Epithelial cell of prostate (primary cell): Measurements from ENCODE around the gene BGN.

Experiments used
- DNase-seq: peaks from one replicate; pipeline ENCODE4 v3.0.0-alpha.2; 2011; ENCODE audit warnings: low read depth, low spot score
- H3K27ac ChIP-seq: fragments of 450-650 bp; 2 replicates; pipeline ENCODE4 v1.5.1; 2017; ENCODE audit warnings: mild to moderate bottlenecking

The BGN gene

DNA sequence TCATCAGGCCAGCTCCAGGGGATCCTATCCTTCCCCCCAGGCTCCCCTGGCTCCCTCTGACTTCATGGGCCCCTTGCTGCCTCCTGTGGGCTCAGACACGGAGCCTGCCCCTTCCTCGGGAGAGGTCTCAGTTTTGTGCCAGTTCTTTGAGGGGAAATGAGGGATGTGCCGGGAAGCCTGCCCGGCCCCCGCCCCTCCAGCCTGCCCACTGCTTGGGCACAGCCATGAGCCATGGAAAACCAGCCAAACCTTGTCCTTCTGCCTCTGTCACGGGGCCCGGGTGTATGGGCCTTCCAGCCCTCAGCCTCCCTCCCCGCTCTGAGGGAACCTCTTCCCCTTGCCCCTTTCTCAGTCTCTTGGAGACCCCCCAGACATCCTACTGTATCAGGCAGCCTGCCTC lies 6.8 kb downstream of the BGN start:
- DNase-seq = no peak
- H3K27ac ChIP-seq = no peak overlapping the region

DNA sequence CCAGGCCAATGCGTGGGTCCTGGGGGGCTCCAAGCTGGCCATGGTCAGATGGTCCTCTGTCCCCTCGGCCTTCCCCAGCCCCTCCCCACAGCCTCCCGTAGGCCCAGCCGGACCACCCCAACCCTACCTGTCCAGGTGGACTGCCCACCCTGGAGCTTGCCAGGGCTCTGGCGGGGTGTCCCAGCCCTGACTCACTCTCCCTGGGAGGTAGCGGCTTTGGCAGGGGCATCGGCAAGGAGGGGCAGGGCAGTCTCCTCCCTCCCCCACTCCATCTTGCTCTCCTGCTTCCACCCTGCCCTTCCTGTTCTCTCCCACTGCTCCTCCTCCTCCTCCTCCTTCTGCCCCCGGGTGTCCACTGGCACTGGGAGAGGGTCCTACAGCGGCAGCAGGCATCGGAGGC lies 7.4 kb downstream of the BGN start:
- H3K27ac ChIP-seq = no peak overlapping the region
- no peak for DNase-seq

DNA sequence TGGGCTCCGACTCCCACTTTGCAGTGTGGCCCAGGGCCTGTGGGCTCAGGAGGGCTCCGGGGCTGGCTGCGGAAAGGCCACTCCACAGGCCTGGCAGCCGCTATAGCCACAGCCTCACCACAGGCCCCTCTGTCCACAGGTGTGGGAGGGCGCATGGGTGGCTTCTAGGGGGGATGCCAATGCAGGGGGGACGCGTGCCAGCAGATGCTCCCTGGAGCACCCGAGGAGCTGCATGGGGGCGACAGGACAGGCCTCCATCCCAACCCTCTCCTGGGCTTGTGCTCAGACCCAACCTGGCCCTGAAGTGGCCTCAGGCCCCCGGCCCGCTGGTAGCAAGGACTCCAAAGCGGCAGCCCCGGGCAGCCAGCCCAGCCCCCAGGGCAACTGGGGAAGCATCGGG lies 8.0 kb downstream of the BGN start:
- no peak for DNase-seq
- H3K27ac ChIP-seq = no peak overlapping the region

DNA sequence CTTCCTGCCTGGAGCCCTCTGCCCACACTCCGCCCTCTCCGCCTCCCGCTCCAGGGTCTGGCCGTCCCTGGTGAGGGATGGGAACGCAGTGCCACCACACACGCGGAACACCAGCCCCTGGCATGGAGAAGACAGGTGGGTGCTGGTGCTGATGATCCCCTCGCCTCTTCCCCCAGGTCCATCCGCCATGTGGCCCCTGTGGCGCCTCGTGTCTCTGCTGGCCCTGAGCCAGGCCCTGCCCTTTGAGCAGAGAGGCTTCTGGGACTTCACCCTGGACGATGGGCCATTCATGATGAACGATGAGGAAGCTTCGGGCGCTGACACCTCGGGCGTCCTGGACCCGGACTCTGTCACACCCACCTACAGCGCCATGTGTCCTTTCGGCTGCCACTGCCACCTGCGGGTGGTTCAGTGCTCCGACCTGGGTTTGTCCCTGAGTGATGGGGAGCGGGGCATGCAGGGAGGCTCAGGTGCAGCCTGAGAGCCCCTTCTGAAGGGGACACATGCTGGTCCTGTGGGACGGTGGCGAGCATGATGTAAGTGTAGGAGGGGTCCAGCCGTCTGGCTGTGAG lies 9.8 kb downstream of the BGN start:
- no peak overlapping the region for H3K27ac ChIP-seq
- DNase-seq = no peak

DNA sequence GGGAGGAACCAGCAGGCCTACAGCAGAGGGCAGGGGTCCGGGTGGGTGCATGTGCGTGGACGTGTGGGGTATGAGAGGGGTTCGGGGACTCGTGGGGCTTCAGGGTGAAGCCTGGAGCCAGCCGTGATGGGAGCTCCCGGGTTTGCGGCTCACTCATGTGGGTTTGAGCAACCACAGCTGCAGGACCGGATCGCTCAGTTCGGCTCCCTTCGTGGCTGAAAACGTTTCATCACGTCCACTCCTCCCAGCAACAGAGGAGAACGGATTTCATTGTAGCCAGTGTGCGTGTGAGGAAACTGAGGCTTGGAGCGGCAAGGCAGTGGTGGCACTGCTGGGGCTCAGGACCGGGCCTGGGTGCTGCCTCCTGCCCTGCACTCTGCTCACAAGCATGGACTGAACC lies 10.6 kb downstream of the BGN start:
- DNase-seq = no peak
- no peak overlapping the region for H3K27ac ChIP-seq

DNA sequence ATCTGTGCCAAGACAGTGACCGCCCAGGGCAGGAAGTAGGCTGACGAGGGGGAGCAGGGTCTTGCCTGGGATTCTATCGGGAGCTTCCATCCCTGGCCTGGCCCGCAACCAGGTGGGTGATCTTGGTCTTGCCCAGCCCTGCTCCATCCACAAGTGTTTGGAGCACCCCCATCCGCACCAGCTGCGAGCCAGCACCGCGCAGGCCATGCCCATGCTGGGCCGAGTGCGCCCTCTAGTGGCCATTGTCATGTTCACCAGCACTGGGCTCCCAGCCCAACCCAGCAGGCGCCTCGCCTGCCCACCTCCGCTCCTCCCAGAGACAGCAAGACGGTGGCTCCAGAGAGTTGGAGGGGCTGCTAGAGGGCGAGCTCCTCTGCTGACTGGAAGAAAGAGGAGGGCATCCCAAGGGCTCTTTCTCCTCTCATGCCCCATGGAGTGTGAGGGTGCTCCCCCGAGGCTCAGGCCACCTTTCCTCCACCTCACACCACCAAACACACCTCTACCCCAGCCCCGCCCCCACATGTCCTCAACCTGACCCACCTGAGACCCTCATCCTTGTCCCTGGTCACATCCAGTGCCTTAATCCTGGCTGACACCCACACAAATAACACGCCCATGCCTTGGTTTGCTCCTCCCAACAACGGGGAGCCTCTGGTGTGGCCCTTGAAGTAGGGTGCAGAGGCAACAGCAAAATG lies 12.9 kb downstream of the BGN start:
- no peak for DNase-seq
- H3K27ac ChIP-seq = no peak overlapping the region

DNA sequence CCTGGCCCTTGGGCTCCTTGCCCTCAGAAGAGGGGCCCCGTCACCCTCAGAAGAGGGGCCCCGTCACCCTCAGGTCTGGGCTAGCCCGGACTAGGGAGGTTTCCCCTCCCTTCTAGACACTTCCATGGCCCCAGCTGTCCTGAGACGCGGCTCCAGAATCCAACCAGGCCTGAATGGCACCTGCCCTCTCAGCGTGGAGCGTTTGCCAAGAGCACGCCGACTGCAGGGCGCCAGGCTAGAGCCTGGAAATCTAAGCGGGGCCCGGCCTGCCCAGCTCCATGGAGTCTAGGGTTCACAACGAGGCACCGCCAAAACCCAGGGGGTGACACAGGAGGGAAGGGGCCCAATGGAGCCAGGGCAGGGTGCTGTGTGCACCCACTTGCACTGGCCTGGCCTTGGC lies 14.8 kb downstream of the BGN start:
- no peak overlapping the region for H3K27ac ChIP-seq
- no peak for DNase-seq

DNA sequence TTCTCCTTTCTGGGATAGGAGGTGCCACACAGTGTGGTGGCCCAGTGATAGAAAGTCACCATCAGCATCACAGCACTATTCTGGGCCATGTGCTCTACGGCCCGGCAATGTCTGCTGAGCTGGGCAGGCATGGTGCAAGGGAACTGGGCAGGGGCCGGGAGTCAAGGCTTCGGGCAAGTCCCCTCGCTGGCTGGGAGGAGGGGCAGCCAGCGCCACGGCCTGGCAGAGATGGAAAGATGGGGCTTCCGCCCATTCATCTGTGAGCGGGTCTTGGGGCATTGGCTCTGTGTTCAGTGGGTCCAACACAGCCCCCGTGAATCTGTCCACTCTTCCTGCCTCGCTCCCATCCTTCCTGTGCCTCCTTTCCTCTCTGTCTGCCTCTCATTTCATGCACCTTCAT lies 15.6 kb downstream of the BGN start:
- no peak overlapping the region for H3K27ac ChIP-seq
- DNase-seq = no peak

DNA sequence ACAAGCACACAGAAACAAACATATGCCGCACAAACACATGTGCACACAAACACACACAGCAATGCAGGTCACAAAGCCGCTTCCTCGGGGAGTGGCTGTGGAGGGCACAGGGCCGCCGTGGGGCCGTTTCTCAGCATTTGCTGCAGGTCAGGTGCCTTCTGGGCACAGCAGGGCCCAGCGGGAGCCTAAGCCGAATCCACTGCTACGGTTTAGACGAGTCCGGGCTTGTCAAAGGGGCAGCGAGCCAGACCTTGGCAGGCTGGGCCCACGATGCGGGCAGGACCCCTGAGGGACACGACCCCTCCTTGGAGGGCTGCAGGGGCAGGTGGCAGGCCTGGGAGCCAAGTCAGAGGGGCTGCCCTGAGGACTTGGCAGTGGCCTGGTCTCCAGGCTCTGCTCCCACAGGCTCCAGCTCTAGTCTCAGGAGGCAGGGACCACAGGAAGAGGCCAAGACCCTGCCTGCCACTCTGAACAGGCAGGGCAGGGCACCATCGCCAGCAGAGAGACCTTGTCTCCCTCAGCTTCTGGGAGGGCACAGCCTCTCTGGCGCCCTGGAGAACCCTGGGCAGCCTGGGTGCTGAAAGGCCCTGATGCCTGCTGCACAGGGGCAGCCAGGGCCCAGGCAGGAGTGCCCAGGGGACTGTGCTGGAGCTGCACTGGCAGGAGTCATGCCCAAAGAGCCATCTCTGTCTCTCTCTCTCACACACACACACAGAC lies 17.2 kb downstream of the BGN start:
- DNase-seq = no peak
- H3K27ac ChIP-seq = no peak overlapping the region

DNA sequence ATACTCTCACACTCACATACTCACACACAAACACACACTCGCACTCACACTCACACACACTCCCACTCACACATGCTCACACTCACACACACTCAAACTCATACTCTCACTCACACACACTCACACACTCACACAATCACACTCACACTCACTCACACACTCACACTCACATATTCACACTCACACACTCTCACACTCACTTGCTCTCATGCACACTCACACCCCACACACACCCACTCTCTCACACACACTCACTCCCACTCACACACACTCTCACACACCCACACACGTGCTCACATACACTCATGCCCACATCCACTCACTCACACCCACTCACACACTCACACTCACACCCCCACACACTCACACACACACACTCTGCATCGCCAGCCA lies 17.7 kb downstream of the BGN start:
- no peak for DNase-seq
- no peak overlapping the region for H3K27ac ChIP-seq

DNA sequence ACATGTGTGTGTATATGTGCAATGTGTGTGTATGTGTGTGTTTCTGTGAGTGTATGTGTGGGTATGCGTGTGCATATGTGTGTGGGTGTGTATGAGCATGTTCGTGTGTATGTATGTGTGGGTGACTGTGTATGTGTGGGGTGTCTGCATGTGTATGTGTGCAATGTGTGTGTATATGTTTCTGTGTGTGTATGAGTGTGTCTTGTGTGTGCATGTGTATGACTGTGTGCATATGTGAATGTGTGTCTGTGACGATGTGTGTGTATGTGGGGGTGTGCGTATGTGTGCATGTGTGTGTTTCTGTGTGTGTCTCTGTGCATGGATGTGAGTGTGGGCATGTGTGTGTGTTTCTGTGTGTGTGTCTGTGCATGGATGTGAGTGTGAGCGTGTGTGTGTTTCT lies 18.5 kb downstream of the BGN start:
- H3K27ac ChIP-seq = no peak overlapping the region
- no peak for DNase-seq

DNA sequence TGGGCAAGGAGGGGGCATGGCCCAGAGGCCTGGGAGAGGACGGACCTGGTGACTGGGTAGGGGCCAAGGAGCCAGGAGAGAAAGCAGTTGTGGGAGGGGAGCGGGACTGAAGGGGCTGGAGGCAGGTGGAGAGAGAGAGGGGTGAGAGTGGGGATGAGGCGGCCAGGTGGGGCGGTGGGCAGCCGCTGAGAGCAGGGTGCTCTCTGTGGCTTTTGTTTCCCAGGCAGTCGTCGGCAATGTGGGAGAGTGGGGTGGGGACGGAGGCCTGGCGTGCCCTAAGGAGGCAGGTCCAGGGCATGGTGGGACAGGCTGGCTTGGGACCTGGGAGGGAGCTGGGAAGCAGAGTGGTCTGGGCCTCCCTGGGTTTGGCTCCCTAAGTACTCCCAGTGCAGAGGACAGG lies 19.5 kb downstream of the BGN start:
- DNase-seq = no peak
- H3K27ac ChIP-seq = no peak overlapping the region

DNA sequence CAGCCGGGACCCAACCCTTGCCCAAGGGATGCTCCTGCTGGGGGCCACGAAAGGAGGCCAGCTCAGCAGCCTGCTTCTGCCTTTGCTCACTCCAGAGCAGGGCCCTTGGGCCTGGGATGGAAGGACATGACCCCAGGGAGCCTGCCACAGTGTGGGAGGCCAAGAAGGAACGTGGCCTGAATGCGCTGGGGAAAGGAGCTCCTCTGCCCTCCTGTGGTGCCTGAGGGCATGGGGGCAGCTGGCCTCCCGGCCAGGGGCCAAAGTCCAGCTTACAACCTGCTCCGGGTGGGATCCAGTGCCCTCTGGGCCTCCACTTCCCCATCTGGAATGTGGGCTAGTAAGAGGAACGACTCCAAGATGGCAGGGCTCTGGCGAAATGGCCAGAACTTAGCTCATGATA lies 20.7 kb downstream of the BGN start:
- DNase-seq = no peak
- no peak overlapping the region for H3K27ac ChIP-seq

DNA sequence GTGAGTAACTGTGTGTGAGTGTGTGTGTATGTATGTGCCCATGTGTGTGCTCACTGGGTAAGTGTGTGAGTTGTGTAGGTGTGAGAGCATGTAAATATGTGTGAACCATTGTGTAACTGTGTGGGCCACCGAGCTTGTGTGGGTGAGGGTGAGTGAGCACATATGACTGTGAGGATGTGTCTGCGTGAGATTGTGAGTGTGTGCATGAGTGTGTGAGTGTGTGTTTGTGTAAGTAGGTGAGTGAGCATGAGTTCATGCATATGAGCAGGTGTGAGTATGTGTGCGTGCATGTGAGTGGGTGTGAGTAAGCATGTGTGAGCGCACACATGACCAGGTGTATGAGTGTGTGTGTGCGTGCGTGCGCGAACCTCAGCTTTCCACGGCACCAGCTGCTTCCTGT lies 21.3 kb downstream of the BGN start:
- no peak for DNase-seq

DNA sequence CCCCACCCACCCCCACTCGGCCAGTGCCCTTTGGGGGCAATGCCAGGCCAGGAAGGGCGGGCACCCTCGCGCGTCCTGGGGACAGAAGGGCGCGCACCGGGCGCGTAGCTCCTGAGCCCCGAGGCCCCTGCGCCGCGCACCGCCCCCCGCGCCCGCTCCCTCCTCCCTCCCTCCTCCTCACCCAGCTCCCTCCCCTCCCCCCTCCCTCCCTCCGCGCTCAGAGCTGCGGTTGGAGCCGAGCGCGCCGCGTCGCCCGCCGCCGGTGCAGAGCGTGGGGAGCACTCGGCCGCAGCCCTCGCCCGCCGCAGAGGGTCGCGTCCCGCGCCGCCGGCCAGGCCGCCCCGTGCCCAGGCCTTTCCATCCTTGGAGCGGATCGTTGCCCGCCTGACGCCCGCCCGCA lies 22.6 kb downstream of the BGN start, which contains the start of gene ATP2B3:
TSS of gene ATP2B3 (plus strand) at position 220 of the 400 bp plus-strand sequence. CDS start 18,606 bp downstream, outside the sequence.
- no peak within 1 kb of the TSS for H3K27ac ChIP-seq
- no peak for DNase-seq

More for the DNA sequence above, 21.3 kb downstream of the BGN start:
- H3K27ac ChIP-seq = no peak overlapping the region

DNA sequence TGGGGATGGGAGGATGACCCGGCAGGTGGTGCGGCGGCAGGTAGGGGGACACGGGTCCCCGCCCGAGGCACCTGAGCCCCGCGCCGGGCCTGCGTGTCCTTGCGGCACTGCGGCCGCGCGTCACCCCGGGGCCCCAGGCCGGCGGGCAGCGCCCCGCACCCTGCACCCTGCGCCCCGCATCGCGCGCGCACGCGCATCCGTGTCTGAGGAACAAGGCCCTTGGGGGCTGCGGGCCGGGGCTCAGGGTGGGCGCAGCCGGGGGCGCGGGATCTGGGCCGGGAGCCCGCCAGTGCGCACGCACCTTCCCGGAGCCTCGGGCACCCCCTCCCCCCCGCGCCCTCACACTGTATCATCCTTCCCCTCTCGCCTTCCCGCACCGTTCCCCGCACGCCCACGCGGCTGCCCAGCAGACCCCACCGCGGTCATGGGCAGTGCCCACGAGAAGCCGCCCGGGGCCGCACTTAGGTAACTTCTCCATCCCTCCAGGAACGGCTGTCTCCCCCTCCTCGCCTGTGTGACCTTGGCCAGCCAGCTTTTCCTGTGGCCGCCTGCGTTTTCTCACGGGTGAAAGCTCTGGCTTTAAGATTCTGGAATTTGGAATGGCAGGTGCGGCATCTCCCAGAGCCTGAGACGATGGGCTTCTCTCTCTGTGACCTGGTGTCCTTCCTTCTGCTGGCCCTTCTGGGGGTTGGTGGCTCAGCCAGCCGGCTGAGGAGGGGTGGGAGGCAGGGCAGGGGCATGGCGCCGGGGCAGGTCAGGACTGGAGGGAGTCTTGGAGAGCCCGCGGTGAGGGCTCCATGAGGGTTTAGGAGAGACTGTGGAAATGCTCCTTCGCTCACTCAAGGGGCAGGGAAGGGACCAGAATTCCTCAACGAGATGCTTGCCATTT lies 23.4 kb downstream of the BGN start:
- no peak overlapping the region for H3K27ac ChIP-seq
- DNase-seq = no peak

DNA sequence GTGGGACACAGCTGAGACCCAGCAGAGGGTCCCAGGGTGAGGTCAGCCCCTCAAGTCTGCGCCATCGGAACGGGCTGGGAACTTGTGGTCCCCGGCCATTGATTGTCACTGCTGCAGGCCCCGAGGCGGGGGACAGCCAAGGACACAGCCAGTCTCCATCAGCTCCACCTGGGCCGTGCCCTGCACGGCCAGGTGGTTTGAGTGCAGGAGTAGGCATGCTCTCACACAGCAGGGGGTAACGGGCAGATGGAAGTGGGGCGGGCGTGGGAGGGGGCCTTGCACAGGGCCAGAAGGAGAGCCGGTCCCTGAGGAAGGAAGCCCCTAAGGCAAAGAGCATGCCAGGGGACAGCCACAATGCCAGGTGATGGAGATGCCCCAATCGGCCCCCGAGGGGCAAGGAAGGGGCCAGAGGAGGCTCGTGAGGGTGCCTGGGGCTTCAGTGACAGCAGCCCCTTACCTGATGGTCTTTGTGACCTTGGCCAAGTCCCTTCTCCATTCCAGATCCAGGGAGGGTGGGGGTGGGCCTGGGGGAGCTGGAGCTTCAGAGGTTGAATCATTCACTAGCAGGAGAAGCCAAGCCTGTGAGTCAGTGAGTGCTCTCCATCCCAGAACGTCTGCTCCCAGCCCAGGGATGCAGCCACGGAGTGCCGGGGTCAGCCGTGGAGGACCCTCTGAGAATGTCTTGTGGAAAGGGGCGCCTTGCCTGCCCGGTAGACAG lies 24.9 kb downstream of the BGN start:
- no peak overlapping the region for H3K27ac ChIP-seq
- DNase-seq = no peak

DNA sequence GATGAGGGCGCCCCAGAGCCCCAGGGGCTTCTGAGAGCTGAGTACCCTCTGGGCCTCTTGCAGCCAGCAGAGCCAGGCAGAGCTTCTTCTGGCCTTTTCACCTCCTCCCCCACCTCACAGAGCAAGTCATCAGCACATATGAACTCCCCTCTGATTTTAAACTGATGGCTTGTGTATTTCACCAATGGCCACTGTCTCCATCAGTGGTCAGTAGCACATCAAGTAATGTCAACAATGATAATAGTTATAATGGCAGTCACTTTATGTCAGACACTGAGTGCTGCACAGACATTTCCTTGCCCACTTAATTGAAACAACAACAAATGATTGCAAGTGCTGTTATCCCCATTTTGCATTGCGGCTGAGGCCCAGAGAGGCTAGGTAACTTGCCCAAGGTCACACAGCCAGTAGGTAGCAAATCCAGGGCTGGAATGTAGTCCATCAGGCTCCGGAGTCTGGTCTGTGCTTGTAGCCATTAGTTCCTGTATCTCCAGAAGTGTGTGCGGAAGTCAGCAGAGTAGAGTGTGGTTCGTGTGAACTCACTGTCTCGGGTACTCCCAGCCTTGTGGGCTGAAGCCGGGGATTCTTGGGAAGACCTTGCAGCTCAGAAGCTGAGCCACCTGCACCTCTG lies 25.6 kb downstream of the BGN start:
- DNase-seq = no peak
- no peak overlapping the region for H3K27ac ChIP-seq

DNA sequence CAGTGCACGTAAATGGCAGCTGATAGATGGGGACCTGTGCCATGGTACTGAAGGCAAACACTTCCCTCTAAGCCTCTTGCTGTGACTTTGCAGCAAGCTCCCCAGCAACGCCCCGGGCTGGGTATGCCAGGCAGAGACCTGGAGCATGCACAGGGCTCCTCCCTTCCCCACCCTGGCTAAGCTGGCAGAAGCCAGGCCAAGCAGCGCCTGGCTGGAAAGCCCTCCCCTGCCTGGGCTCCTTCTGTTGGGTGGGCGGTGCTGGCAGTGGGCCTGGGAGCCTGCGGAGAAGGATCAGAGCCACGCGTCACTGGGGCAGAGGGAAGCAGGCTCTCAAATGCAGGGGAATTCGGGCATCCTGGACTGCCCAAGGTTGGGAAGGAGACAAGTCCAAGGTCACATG lies 26.3 kb downstream of the BGN start:
- no peak overlapping the region for H3K27ac ChIP-seq
- DNase-seq = no peak

DNA sequence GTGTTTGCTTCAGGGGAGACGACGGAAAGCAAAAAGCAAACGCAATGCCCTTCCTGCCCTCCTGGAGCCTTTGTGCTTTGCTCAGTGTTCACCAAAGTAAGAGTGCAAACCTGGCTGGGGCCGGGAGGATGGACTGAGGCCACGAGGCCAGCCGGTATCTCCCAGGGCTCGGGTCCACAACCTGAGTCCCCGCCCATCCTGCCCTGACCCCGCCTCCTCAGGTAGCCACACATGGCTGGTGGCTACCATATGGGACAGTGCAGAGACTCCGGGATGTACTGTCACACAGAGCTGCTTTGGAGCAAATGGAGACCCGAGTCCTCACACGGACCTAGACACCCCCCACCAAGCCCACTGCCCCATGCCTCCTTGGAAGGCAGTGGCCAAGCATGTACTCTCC lies 27.5 kb downstream of the BGN start:
- DNase-seq = no peak
- no peak overlapping the region for H3K27ac ChIP-seq
